Stimulated activated CD4-positive, alpha-beta T cell treated with anti-CD3 and anti-CD28 coated beads, Interleukin-2, amount 100 ng/mL, for 24 hours (primary cell): Measurements from ENCODE around the gene PRICKLE2.

Source experiments
- DNase-seq, 2 donors: peaks; one replicate each; pipeline ENCODE4 v3.0.0-alpha.2; 2020

The PRICKLE2 gene

DNA sequence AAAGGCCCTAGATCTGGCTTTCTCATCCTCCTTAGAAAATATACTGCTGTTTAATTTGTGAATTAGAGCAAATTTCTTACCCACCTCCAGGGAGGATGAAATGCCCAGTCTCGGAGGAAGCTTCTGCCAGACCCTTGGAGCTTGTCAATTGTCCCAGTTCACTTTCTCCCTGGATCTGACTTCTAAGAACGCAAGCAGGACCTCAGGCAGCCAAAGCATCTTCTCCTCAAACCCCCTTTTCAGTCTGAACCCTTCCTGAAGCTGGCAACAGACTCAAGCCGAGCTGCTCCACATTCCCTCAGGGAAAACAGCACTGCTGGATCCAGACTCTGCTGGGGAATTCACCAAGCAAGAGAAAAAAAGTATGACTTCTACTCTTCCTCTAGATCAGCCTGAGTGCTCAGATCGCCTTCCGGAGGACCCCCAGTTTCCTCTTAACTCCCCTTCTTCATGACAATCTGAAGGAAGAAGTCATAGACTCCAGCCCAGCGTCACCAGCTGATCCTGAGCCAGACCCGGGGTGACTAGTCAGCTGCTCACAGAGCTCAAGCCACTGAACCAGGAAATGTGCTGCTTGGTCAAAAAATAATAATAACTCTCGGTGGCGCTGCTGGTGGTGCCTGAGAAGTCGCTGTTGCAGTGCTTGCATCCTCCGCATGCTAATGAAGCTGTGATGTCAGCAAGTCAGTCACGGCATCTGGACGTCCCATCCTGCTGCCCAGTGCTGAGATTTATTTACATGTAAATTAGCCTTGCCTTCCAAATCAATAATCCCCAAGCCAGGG is at the start of gene PRICKLE2:
Gene PRICKLE2, minus strand, starts transcription at position 641 of the 785 bp plus-strand sequence. CDS start 26,539 bp downstream, outside the sequence.
- DNase-seq: no peak

DNA sequence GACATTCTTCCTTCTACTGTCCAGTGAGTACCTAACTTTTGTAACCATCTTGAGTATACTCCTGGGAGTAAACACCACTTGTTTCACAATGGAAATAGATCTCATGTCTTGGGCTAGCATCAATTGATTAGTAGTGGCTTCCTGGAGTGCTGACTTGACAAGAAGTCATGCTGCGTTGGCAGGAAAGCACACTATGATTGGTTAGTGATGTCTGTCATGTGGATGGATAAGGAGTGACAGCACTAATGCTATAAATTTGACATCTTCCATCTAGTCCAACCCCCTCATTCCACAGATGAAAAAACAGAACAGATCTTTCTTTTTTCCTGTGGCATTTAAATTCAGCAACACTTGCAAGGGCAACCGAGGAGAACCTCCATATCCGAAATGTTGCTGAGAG is 47.6 kb upstream of the PRICKLE2 start:
- DNase-seq: no peak

DNA sequence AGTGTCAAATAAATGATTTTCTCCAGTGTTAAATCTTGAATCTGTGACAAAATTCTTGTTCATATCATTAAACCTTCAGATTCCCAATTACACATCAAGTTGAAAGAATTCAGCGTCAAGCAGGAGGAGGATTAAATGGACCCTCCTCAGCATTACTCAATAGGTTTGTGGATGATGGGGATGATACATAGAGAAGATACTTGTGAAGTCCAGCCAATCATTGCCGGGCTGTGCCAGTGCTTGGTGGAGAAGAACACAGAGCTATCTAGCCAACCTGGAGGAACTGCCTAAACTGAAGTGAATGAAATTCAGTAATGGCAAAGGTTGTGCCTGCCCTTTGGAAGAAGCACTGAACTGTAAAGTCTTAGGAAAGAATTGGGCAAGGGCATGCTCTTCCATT is 47.0 kb upstream of the PRICKLE2 start:
- DNase-seq: no peak

GRCh38 chr3:64271631-64272030 is 46.4 kb upstream of the PRICKLE2 start:
- no peak for DNase-seq

DNA sequence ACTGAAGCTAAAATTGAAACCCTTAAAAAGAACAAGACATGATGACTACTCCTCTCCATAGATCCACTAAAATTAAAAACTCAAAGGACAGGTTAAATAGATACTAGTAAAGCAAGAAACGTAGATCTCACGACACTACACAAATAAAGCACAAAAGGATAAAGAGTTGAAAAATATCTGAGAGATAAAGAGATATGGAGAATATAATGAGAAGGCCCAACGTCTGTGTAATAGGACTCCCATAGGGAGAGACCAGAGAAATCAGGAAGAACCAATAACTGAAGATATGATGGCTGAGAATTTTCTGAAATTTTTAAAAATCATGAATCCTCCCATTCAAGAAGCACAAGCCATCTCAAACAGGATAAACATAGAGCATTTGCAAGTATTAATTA is 45.6 kb upstream of the PRICKLE2 start:
- DNase-seq: no peak

DNA sequence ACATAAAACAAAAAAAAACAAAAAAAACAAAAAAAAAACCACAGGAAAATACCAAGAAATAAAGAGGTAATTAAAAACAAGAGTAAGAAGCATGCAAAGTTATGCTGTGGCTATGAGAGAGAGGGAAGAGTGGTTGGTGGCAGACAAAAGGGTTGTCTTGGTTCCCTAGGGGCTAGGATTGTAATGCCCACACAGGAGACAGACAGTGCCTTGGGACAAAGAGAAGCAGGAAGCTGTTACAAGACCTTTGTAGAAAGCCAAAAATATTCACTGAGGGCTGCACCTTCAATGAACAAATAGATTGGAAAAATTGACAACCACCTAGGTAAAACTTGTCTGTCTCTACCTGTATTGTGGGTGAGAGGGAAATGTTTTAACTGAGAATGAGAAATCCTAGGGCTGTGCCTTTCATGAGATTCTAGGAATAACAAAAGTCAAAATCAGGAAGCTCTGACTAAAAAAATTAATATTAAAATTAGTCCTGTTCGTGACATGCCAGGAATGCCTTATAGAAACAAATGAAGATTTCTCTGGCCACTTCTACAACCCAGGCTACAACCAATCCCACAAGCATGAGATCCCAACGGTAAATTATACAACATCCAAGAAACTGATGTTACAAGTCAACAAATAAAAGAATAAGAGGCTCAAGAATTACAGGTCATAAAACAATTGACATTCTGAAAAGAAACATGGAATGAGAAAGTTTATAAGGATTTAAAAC is 45.0 kb upstream of the PRICKLE2 start:
- DNase-seq: no peak

- DNase-seq: no peak
These were observed 43.7 kb upstream of the PRICKLE2 start for GRCh38 chr3:64268926-64269325.

DNA sequence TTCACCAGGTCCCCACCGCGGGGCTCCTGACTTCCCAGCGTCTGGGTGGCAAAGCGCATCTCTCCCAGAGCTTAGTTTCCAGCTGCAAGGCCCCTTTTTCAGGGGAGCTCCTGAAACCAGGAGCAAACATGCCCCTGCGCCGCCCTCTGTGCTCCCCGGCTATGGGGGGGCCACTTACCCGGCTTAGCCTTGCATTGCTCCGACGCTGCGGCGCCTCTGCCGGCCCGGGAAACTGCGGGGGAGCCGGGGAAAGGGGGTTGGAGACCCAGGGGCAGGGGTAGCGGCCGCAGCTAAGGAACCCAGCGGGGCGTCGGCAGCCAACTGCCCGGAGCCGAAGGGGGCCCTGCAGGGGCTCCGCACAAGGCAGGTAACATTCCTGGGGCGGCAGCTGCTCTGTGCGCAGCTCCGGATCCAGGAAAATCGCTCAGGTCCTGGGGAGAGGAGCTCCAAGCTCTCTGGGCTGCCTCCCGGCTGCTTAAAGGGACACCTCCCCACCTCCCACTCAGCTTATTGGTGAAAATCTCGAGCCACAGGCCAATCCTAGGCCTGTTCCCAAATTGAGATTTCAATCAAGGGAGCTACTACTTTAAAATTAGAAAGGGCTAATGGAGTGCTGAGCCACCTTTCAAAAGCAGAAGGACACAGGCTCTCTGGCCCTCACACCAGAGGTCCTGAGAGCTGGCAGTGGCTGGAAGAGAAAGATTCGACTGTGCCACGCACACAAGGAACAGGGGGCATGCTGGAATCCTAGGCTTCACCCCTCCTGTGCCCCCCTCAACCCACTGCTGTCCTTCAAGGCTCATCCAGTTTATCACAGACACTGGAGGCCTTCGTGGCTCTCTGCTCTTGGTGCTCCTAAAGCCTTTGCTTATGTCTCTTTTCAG is 42.7 kb upstream of the PRICKLE2 start:
- DNase-seq: no peak

DNA sequence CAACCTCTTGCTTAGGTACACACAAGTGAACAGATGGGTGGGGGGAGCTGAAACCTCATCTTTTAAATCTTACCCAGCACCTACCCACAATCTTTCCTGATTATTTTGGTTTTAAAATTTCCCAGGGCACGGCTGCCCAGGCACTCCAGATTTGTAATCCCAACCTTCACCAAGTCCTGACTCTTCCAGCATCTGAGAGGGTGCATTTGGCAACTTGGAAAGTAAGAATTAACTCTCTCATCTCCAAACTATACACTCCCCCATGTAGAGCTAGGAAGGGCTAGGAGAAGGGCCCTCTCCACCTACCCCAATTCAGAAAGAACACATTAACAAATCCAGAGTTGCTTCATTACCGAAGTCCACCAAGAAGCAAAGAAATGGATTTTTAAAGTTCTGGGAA is 41.7 kb upstream of the PRICKLE2 start:
- no peak for DNase-seq

DNA sequence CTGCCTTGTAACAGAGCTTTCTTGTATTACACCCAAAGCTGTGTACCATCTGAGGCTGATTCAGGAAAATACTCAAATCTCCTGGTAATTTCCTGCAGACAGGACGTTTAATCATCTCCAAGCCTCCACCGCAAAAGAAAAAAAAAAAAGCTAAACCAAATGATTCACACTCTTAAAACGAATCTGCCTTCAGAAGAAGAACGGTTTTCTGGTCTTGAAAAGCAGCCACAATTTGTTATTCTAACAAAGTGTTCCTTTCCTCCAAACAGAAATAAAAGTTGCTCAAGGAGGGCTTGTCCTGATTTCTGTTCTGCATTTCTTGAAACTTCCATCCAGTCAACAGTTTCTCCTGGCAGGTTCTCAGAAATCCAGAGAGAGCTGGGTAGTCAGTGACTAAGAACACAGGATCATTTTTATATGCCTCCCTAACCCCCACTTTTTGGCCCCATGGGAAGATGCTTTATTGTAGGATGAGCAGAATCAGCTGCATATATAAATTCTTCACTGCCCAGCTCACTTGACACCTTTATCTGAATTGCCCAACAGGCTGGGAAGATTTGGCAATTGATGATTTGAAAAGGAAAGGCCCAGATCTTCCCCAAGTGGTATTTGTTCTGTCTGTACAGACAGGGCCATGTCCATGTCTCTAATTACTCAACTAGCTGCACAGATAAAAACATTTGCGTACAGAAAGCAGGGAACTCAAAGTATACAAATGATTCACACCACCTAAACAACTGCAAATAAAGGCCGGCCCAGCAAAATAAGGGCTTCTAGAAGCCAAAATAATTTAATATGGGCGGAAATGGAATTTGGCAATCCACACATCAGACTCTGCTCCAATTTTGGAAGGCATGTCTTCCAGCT is 41.0 kb upstream of the PRICKLE2 start:
- DNase-seq: no peak

GRCh38 chr3:64265646-64266045 is 40.4 kb upstream of the PRICKLE2 start:
- no peak for DNase-seq

- DNase-seq: no peak
These were observed 39.3 kb upstream of the PRICKLE2 start for GRCh38 chr3:64264501-64265109.

- no peak for DNase-seq
These were observed 37.4 kb upstream of the PRICKLE2 start for GRCh38 chr3:64262574-64263114.

DNA sequence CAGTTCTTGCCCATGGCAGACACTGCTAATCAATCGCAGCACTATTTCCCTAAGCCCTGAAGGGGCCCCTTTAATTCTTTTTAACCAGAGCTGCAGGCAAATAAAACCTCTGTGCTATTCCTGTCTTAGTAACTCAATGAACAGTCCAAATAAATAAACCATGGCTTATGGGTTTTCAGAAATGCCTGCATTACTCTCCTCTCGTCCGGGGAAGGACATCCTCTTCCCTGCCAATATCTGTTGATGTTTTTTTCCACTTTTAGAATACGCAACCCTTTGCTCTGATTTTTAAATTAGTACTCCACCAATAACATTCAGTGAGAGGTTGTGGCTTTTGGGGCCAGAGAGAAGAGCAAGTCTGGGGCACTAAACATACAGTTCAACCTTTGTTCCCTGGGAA is 35.2 kb upstream of the PRICKLE2 start:
- no peak for DNase-seq

- DNase-seq: no peak
These were observed 34.4 kb upstream of the PRICKLE2 start for GRCh38 chr3:64259636-64260035.

GRCh38 chr3:64257100-64257755 is 32.0 kb upstream of the PRICKLE2 start:
- DNase-seq: no peak

DNA sequence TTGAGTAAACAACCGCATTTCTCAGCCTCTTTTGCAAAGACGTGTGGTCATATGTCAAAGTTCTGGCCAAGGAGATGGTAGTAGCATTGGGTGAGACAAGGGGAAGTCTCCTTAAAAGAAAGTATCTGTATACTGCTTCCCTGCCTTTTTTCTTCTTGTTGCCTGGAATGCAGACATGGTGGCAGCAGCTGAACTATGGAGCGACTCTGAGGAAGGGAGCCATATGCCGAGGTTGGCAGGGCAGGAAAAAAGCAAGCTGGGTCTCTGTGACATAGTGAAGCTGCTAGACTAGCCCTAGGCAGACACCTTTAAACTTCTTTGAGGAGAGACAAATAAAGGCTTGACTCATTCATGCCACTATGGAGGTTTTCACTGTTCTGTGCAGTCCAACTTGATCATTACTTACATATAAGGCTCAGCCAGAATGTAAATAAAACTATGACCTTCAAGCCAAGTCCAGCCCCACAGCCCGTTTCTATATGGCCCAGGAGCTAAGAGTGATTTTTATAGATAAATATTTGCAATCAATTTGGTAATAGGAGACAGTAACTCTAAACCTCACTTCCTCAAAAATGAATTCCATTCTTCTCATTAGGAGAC is 30.6 kb upstream of the PRICKLE2 start:
- no peak for DNase-seq

DNA sequence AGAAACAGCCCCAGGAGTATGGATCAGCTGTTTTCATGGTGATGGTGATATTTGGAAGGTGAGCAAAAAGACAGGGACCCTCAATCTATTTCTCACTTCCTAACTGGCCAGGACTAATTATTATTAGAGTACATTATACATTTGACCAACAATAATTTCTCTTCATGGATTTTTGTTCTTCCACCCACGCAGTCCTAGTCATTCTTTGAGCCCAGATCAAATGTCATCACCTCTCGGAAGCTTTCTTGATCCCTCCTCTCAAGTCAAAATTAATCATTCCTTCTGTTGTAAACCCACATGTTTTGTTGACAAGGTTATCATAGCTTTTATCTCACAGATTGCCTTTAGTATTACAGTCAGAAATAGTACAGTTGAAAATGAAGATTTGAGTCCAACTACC is 29.2 kb upstream of the PRICKLE2 start:
- no peak for DNase-seq

GRCh38 chr3:64253689-64254088 is 28.4 kb upstream of the PRICKLE2 start:
- DNase-seq: no peak

DNA sequence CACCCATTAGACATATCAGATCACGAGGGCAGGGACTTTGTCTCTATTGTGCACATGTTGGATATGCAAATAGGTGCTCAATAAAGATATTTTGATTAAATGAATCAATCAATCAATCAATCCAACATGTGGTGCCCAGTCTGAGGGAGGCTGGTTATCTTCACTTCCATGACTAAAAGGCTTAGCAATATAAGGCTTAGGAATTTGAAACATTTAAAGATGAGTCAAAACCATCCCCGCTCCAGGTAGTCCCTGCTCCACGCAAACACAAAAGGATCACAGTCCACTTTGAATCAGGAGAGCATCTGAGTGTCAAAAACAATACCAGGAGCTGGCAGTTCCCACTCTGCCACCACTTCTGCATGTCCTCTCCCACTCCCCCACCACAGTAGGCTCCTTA is 25.8 kb upstream of the PRICKLE2 start:
- DNase-seq: no peak
